Measurements from ENCODE around the gene GABRG3. TPM values are rescaled to one million over a fixed set of nuclear protein-coding genes. Genes with fewer than 3 reads are reported as not detected.

Gene GABRG3
- total RNA-seq, result not detected

GRCh38 chr15:26970712-26971210 is at the start of gene GABRG3:
GABRG3 (plus strand) TSS chr15:26971181.
- no peak for DNase-seq (ENCODE audit: low read depth in 2 of 3, low spot score in 2 of 3)

GRCh38 chr15:26921433-26921832 is 49.5 kb upstream of the GABRG3 start:
- no peak for DNase-seq (ENCODE audit: low read depth in 2 of 3, low spot score in 2 of 3)

GRCh38 chr15:26926081-26926480 is 44.9 kb upstream of the GABRG3 start:
- DNase-seq (ENCODE audit: low read depth in 2 of 3, low spot score in 2 of 3), result no peak

GRCh38 chr15:26928051-26928450 is 42.9 kb upstream of the GABRG3 start:
- no peak for DNase-seq (ENCODE audit: low read depth in 2 of 3, low spot score in 2 of 3)

- no peak for DNase-seq (ENCODE audit: low read depth in 2 of 3, low spot score in 2 of 3)
Measured at GRCh38 chr15:26929588-26929987, 41.4 kb upstream of the GABRG3 start.

- DNase-seq (ENCODE audit: low read depth in 2 of 3, low spot score in 2 of 3), result no peak
Measured at GRCh38 chr15:26934848-26935247, 36.1 kb upstream of the GABRG3 start.

GRCh38 chr15:26935322-26935721 is 35.7 kb upstream of the GABRG3 start:
- no peak for DNase-seq (ENCODE audit: low read depth in 2 of 3, low spot score in 2 of 3)

- DNase-seq (ENCODE audit: low read depth in 2 of 3, low spot score in 2 of 3), result no peak
Measured at GRCh38 chr15:26936502-26936901, 34.5 kb upstream of the GABRG3 start.

- DNase-seq (ENCODE audit: low read depth in 2 of 3, low spot score in 2 of 3), result no peak
Measured at GRCh38 chr15:26937134-26937533, 33.8 kb upstream of the GABRG3 start.

GRCh38 chr15:26939398-26939797 is 31.6 kb upstream of the GABRG3 start:
- no peak for DNase-seq (ENCODE audit: low read depth in 2 of 3, low spot score in 2 of 3)

- DNase-seq (ENCODE audit: low read depth in 2 of 3, low spot score in 2 of 3), result no peak
Measured at GRCh38 chr15:26941489-26941888, 29.5 kb upstream of the GABRG3 start.

- DNase-seq (ENCODE audit: low read depth in 2 of 3, low spot score in 2 of 3), result no peak
Measured at GRCh38 chr15:26943866-26944265, 27.1 kb upstream of the GABRG3 start.

- DNase-seq (ENCODE audit: low read depth in 2 of 3, low spot score in 2 of 3), result no peak
Measured at GRCh38 chr15:26945046-26945445, 25.9 kb upstream of the GABRG3 start.

GRCh38 chr15:26950001-26950400 is 21.0 kb upstream of the GABRG3 start:
- no peak for DNase-seq (ENCODE audit: low read depth in 2 of 3, low spot score in 2 of 3)

- DNase-seq (ENCODE audit: low read depth in 2 of 3, low spot score in 2 of 3), result no peak
Measured at GRCh38 chr15:26954403-26954802, 16.6 kb upstream of the GABRG3 start.

- no peak for DNase-seq (ENCODE audit: low read depth in 2 of 3, low spot score in 2 of 3)
Measured at GRCh38 chr15:26967719-26968269, 3.2 kb upstream of the GABRG3 start.

GRCh38 chr15:26968806-26969205 is 2.2 kb upstream of the GABRG3 start:
- no peak for DNase-seq (ENCODE audit: low read depth in 2 of 3, low spot score in 2 of 3)

GRCh38 chr15:26971271-26972018 is 464 bp downstream of the GABRG3 start:
- no peak for DNase-seq (ENCODE audit: low read depth in 2 of 3, low spot score in 2 of 3)

- DNase-seq (ENCODE audit: low read depth in 2 of 3, low spot score in 2 of 3), result no peak
Measured at GRCh38 chr15:26972636-26973035, 1.7 kb downstream of the GABRG3 start.

GRCh38 chr15:26974120-26974780 is 3.3 kb downstream of the GABRG3 start:
- DNase-seq (ENCODE audit: low read depth in 2 of 3, low spot score in 2 of 3), result peak in 1 of 3 donors; percentile 15

GRCh38 chr15:26981492-26981891 is 10.5 kb downstream of the GABRG3 start:
- DNase-seq (ENCODE audit: low read depth in 2 of 3, low spot score in 2 of 3), result no peak

- no peak for DNase-seq (ENCODE audit: low read depth in 2 of 3, low spot score in 2 of 3)
Measured at GRCh38 chr15:26983822-26984221, 12.8 kb downstream of the GABRG3 start.

Measured in hematopoietic multipotent progenitor cell (in vitro differentiated cells).